ENCODE data around the gene CRISP1.

GRCh38 chr6:49813248-49813647 lies 53.1 kb downstream of the CRISP1 start:
- TF ChIP-seq CTCF (IDR thresholded peaks at IDR 0.05): no peak
- TF ChIP-seq POLR2A (IDR thresholded peaks at IDR 0.05): no peak
